Kidney (tissue), 14 donors: ENCODE measurements around the gene MYBPHL. TPM values are rescaled to one million over a fixed set of nuclear protein-coding genes. Genes with fewer than 3 reads are reported as not detected.

Source experiments
- DNase-seq, 5 donors: peaks; one replicate each; pipeline ENCODE4 v3.0.0-alpha.2; 2013 to 2020
- FAIRE-seq: peaks from 2 replicates; lab custom pipeline; 2012; peaks lifted over from hg19 to GRCh38; lab: Jason Lieb, UNC
- H3K27ac ChIP-seq, 2 donors: one replicate each; pipeline ENCODE4 v1.7.0; 2013; ENCODE audit warnings: low read depth in 2 of 2, low read length in 2 of 2, inconsistent platforms in 1 of 2
- H3K27me3 ChIP-seq: one replicate; pipeline ENCODE4 v1.7.1; 2013; ENCODE audit warnings: low read length, inconsistent platforms; ENCODE audit not compliant: control insufficient read depth, insufficient read depth
- H3K36me3 ChIP-seq, 3 donors: one replicate each; pipeline versions ENCODE4 v1.7.0 to v1.7.1; 2013; ENCODE audit warnings: low read length in 3 of 3, control low read depth in 1 of 3, inconsistent platforms in 1 of 3; ENCODE audit not compliant: insufficient read depth in 3 of 3, control insufficient read depth in 2 of 3
- H3K4me1 ChIP-seq, 3 donors: one replicate each; pipeline versions ENCODE4 v1.7.0 to v1.7.1; 2013; ENCODE audit warnings: low read length in 3 of 3, inconsistent platforms in 1 of 3, low read depth in 1 of 3; ENCODE audit not compliant: control insufficient read depth in 2 of 3, insufficient read depth in 2 of 3
- H3K4me3 ChIP-seq, 3 donors: one replicate each; pipeline versions ENCODE4 v1.7.0 to v1.8.1; 2013; ENCODE audit warnings: low read length in 3 of 3, control low read depth in 1 of 3, inconsistent platforms in 1 of 3
- H3K9ac ChIP-seq, 3 donors: one replicate each; pipeline versions ENCODE4 v1.7.0 to v1.7.1; 2013; ENCODE audit warnings: low read length in 3 of 3, control low read depth in 1 of 3, inconsistent platforms in 1 of 3
- H3K9me3 ChIP-seq, 3 donors: one replicate each; pipeline versions ENCODE4 v1.7.0 to v1.7.1; 2013; ENCODE audit warnings: low read length in 3 of 3, control low read depth in 1 of 3, inconsistent platforms in 1 of 3; ENCODE audit not compliant: control insufficient read depth in 2 of 3, insufficient read depth in 1 of 3
- intact Hi-C: fragments of 100-400 bp; cut with DNase I; formaldehyde crosslinking; loops from one replicate; pipeline ENCODE4 v1.11.1; 2022
- polyA plus RNA-seq: library from polyadenylated mRNA; stranded (reverse); fragments of 350-450 nt; fragmentation: Illumina TruSeq; extraction: RNeasy Lipid Tissue Mini Kit (QIAGEN cat#74804); gene quantifications from one replicate; pipeline ENCODE4 v1.2.3, GENCODE V29; 2014; ENCODE audit warnings: low read depth, low replicate concordance; ENCODE audit not compliant: insufficient read depth
- total RNA-seq: library from RNA; stranded (reverse); fragmentation: NEBNext Ultra II Directional; extraction: Animal tissue kit (Norgen Biotek cat#: 25700); gene quantifications from one replicate; pipeline ENCODE4 v1.2.1, GENCODE V29; 2021
- TF ChIP-seq, protein P1 (sequence below): IDR thresholded peaks from 3 replicates; pipeline ENCODE4 v1.5.1; 2012; ENCODE audit warnings: mild to moderate bottlenecking, moderate library complexity, borderline replicate concordance; ENCODE audit not compliant: insufficient read depth; ENCODE audit errors: extremely low read depth
- donor health status: control.
- donor health status: control.
- donor health status: control.
- donor health status: control.
- donor health status: control.
- donor health status: DM: yes; HTN: yes; CAD: no.
- donor health status: Normal renal cell carcinoma (clear cell type).

The MYBPHL gene
- total and polyA plus RNA-seq, 2 donors from 2014 or later = 0.19 TPM; not detected in 1

GRCh38 chr1:109273570-109274288 lies 33.1 kb downstream of the MYBPHL start:
- peaks cover 4 to 24% (median 9%) of the 10 kb centered on the region in 3 donors for H3K4me1 ChIP-seq
- no peaks in the 10 kb centered on the region for H3K36me3 ChIP-seq
- H3K27me3 ChIP-seq = no peaks in the 10 kb centered on the region
- H3K27ac ChIP-seq = no peak overlapping the region
- TF ChIP-seq, protein P1, sequence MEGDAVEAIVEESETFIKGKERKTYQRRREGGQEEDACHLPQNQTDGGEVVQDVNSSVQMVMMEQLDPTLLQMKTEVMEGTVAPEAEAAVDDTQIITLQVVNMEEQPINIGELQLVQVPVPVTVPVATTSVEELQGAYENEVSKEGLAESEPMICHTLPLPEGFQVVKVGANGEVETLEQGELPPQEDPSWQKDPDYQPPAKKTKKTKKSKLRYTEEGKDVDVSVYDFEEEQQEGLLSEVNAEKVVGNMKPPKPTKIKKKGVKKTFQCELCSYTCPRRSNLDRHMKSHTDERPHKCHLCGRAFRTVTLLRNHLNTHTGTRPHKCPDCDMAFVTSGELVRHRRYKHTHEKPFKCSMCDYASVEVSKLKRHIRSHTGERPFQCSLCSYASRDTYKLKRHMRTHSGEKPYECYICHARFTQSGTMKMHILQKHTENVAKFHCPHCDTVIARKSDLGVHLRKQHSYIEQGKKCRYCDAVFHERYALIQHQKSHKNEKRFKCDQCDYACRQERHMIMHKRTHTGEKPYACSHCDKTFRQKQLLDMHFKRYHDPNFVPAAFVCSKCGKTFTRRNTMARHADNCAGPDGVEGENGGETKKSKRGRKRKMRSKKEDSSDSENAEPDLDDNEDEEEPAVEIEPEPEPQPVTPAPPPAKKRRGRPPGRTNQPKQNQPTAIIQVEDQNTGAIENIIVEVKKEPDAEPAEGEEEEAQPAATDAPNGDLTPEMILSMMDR = no peak
- DNase-seq = peak in 3 of 5 donors; percentile 27 to 80 (median 67)
- H3K9me3 ChIP-seq = no peaks in the 10 kb centered on the region
- no peak for FAIRE-seq
- H3K4me3 ChIP-seq = no peak overlapping the region
- no peak overlapping the region for H3K9ac ChIP-seq
- intact Hi-C loops = loop anchor here (10.0 kb wide), 1 partner anchor 131 kb away; no protein-coding TSS in a partner anchor

DNA sequence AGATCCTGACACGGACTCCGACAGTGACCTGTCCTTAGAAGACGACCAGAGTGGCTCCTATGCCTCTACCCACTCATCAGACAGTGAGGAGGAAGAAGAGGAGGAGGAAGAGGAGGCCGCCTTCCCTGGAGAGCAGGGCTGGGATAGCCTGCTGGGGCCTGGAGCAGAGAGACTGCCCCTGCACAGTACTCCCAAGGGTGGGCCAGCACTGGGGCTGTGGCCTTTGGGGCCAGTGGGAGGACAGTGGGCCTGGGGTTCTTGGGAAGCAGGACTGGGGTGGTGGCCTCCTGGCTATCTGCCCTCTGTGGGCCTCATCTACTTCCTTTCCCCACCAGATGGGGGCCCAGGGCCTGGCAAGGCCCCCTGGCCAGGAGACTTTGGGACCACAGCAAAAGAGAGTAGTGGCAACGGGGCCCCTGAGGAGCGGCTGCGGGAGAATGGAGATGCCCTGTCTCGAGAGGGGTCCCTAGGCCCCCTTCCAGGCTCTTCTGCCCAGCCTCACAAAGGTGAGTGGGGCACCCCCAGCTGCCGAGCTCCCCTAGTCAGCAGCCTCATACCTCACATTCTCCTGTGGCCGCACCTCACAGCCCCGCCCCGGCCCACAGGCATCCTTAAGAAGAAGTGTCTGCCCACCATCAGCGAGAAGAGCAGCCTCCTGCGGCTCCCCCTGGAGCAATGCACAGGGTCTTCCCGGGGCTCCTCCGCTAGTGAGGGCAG lies 33.8 kb downstream of the MYBPHL start:
- no peak for FAIRE-seq

GRCh38 chr1:109272021-109272799 lies 34.6 kb downstream of the MYBPHL start:
- no peak overlapping the region for H3K27ac ChIP-seq
- H3K4me1 ChIP-seq = peaks cover 2 to 16% (median 5%) of the 10 kb centered on the region in 3 donors
- intact Hi-C loops = loop anchor here (10.0 kb wide), 1 partner anchor 133 kb away; no protein-coding TSS in a partner anchor

More for the DNA sequence above, 33.8 kb downstream of the MYBPHL start:
- H3K4me3 ChIP-seq = no peak overlapping the region
- DNase-seq = peak in 2 of 5 donors; percentile 47 to 71
- H3K4me1 ChIP-seq = peaks cover 4 to 24% (median 9%) of the 10 kb centered on the region in 3 donors
- no peaks in the 10 kb centered on the region for H3K36me3 ChIP-seq
- H3K9ac ChIP-seq = no peak overlapping the region
- TF ChIP-seq, protein P1 = no peak
- H3K27me3 ChIP-seq = no peaks in the 10 kb centered on the region
- intact Hi-C loops = loop anchor here (10.0 kb wide), 1 partner anchor 132 kb away; no protein-coding TSS in a partner anchor
- no peak overlapping the region for H3K27ac ChIP-seq
- H3K9me3 ChIP-seq = no peaks in the 10 kb centered on the region

More at GRCh38 chr1:109272021-109272799, 34.6 kb downstream of the MYBPHL start:
- no peak overlapping the region for H3K4me3 ChIP-seq
- H3K9ac ChIP-seq = no peak overlapping the region
- TF ChIP-seq, protein P1 = no peak
- no peaks in the 10 kb centered on the region for H3K27me3 ChIP-seq
- no peak for FAIRE-seq
- DNase-seq = peak in 3 of 5 donors; percentile 26 to 71 (median 50)
- H3K36me3 ChIP-seq = no peaks in the 10 kb centered on the region
- no peaks in the 10 kb centered on the region for H3K9me3 ChIP-seq
